Measurements from ENCODE around the gene CYBA. TPM values are rescaled to one million over a fixed set of nuclear protein-coding genes. Genes with fewer than 3 reads are reported as not detected.
A peak's percentile ranks its signal among the peaks of the same experiment; 100 is the strongest.

CYBA gene
- total RNA-seq, 2 donors from 2014 or later = 126 to 177 TPM

- intact Hi-C loops (cut with DNase I) = loop anchor here (10.0 kb wide), 1 partner anchor 73 kb away; no protein-coding TSS in a partner anchor
- ATAC-seq (no peak), DNase-seq (no peak)
- no peak for TF ChIP-seq CTCF (IDR thresholded peaks at IDR 0.05)
- TF ChIP-seq POLR2A (IDR thresholded peaks at IDR 0.05) = no peak
- Histone ChIP-seq H3K27ac (peak overlapping the region; percentile 50 to 80 (median 58)), H3K9me3 (no peaks in the 10 kb centered on the region), H3K36me3 (replicated peaks in 1 of 2; ENCODE audit: insufficient read depth in 1 of 2, low read depth in 2 of 2) (no peaks in the 10 kb centered on the region), H3K27me3 (no peaks in the 10 kb centered on the region), H3K4me3 (no peak overlapping the region), H3K4me1 (peaks cover 40% of the 10 kb centered on the region)
- 38 to 58% methylated on average over 3 of the region's 3 CpGs for WGBS, 2 donors
Observed at GRCh38 chr16:88687676-88688012, 36.8 kb upstream of the CYBA start.

- H3K36me3 ChIP-seq (replicated peaks in 1 of 2; ENCODE audit: insufficient read depth in 1 of 2, low read depth in 2 of 2) = no peaks in the 10 kb centered on the region
- H3K4me1 ChIP-seq = peaks cover 40% of the 10 kb centered on the region
- H3K27me3 ChIP-seq = no peaks in the 10 kb centered on the region
- DNase-seq = no peak
- 21 to 58% methylated on average over 5 to 6 of the region's 10 CpGs for WGBS, 2 donors
- intact Hi-C loops (cut with DNase I) = loop anchor here (10.0 kb wide), 1 partner anchor 72 kb away; no protein-coding TSS in a partner anchor
- peak overlapping the region in 3 of 4 donors; percentile 56 to 80 (median 62) for H3K27ac ChIP-seq
- no peak for ATAC-seq
- no peaks in the 10 kb centered on the region for H3K9me3 ChIP-seq
- no peak overlapping the region for H3K4me3 ChIP-seq
- TF ChIP-seq POLR2A (IDR thresholded peaks at IDR 0.05) = no peak
- TF ChIP-seq CTCF (IDR thresholded peaks at IDR 0.05) = no peak
Observed at GRCh38 chr16:88687254-88687576, 36.4 kb upstream of the CYBA start.

DNA sequence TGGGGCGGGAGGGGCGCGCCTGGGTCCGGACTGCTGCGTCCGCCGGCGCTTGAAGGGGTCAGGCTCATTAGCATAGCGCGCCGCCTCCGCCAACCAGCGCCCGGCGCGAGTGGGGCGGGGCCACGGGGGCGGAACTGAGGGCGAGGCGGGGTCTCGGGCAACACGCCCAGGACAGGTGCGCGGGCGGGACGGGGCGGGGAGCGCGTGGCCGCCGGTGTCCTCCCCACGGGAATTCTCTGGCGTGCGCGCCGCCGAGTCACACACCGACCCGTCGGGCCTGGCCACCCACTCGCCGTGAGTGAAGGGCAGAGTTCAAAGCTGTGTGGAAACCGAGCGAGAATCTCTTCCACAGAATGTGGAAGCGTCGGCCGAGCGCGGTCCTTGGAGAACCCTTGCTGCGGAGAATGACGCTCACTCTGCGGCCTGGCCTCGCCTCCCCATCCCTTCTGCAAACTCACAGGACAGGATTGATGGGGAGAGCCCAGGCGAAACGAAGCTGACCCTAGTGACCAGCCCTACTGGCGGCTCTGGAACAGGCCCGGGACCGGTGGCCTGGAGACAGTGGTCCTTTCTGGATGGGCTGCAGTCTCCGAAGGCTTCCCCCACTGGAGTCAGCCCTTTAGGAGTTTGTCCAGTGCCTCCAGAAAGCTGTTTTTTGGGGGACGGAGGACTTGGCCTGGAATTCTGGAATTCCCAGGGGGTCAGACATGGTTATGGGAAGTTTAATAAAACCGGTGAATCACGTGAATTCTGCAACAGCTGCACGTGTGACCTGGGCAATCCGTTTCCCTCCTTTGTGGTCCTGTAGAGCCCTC lies 35.8 kb upstream of the CYBA start, which contains the start of gene SNAI3:
TSS of gene SNAI3 (minus strand) at position 69 of the 815 bp plus-strand sequence. CDS start 101 bp downstream, outside the sequence.
- no peaks in the 10 kb centered on the region for H3K36me3 ChIP-seq (replicated peaks in 1 of 2; ENCODE audit: insufficient read depth in 1 of 2, low read depth in 2 of 2)
- H3K27ac ChIP-seq = peak within 1 kb of the TSS; percentile 25 to 80 (median 59)

DNA sequence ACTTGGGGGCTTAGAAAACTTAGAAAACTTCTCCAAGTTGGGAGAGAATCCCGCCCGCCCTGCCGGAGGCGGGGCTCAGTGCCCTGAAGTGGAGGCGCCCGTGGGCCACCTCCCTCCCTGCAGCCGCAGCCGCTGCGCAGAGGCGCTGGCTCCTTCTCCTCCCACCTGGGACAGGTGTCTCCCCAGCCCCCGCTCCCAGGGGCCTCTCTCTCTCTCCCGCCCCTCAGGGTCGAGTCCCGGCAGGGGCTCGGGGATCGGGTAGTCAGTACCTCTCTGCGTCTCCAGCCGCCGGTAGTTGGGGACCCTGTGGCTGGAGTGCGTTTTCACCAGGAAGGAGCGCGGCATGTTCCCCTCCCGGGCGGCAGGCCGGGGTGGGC lies 35.2 kb upstream of the CYBA start:
- intact Hi-C loops (cut with DNase I) = loop anchor here (10.0 kb wide), 1 partner anchor 71 kb away; no protein-coding TSS in a partner anchor
- TF ChIP-seq POLR2A (IDR thresholded peaks at IDR 0.05) (no peak), CTCF (IDR thresholded peaks at IDR 0.05) (no peak)
- Histone ChIP-seq H3K4me3 (peak overlapping the region; percentile 67 to 74), H3K4me1 (peaks cover 40% of the 10 kb centered on the region), H3K36me3 (replicated peaks in 1 of 2; ENCODE audit: insufficient read depth in 1 of 2, low read depth in 2 of 2) (no peaks in the 10 kb centered on the region), H3K9me3 (no peaks in the 10 kb centered on the region), H3K27ac (peak overlapping the region; percentile 25 to 80 (median 59)), H3K27me3 (no peaks in the 10 kb centered on the region)
- peak; percentile 37 for ATAC-seq
- DNase-seq = peak; percentile 53 to 77 (median 62)
- 0% methylated on average over 3 to 25 of the region's 25 CpGs for WGBS, 2 donors

More for the DNA sequence above, 35.8 kb upstream of the CYBA start, which contains the start of gene SNAI3:
- peak within 1 kb of the TSS; percentile 67 to 74 for H3K4me3 ChIP-seq
- intact Hi-C loops (cut with DNase I) = loop anchor here (10.0 kb wide), 1 partner anchor 72 kb away; no protein-coding TSS in a partner anchor
- ATAC-seq (peak; percentile 84), DNase-seq (peak; percentile 85 to 94 (median 88))
- WGBS, 2 donors = 6 to 27% methylated on average over 6 to 65 of the region's 65 CpGs
- no peaks in the 10 kb centered on the region for H3K9me3 ChIP-seq
- peak in 2 of 3 donors; percentile 19 to 25 for TF ChIP-seq POLR2A (IDR thresholded peaks at IDR 0.05)
- TF ChIP-seq CTCF (IDR thresholded peaks at IDR 0.05) = no peak
- no peaks in the 10 kb centered on the region for H3K27me3 ChIP-seq
- peaks cover 40% of the 10 kb centered on the region for H3K4me1 ChIP-seq

All from body of pancreas (tissue), 4 donors.